AG09319 (cell line): Measurements from ENCODE around the gene NFIB.

Experiments
- DNase-seq: peaks from one replicate; pipeline ENCODE4 v3.0.0-alpha.2; 2010; ENCODE audit warnings: low read depth; ENCODE audit errors: extremely low read depth
- CTCF ChIP-seq: IDR thresholded peaks from 2 replicates; pipeline ENCODE4 v1.5.1; 2011; ENCODE audit warnings: low read depth, mild to moderate bottlenecking, inconsistent platforms, low read length, moderate library complexity

NFIB gene

GRCh38 chr9:14112226-14112625 lies 201.7 kb downstream of the NFIB start:
- TF ChIP-seq CTCF, result no peak
- DNase-seq, result no peak

DNA sequence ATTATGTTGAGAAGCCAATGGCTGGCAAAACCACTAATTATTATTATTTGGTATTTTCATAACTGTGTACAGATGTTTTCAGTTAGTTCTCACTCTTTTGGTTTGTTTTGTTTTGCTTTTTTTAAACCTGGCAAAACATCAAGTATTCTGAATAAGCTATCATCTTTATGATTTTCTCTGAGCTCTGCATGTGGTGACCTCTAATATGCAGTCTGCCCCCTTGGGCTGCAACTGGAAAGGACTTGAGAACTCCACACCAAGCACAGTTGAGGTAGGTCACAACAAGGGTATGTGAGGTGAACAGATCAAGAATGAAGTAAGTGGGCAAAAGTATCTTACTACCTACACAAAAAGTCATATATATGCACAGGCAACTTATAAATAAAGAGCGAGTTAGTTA lies 202.2 kb downstream of the NFIB start:
- peak; percentile 5 for DNase-seq
- no peak; the same call in 1 of the 2 replicates for TF ChIP-seq CTCF

DNA sequence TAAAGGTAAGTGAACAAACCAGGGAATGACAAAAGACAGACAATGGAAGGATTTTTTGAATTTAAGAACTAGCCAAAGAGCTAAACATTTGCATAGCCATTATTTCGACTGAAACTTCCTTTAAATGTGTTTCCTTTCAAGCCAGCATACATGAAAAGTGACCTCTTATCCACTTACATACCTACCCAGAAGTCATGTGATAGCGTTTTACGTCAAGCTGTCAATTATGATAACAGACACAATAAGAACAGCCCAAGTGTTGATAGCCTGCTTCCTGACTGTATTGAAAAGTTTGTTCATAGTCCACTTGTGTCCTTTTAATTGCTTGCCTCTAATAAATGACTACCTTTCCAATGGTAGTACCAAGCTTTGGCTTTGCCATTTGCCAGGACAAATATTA lies 206.0 kb downstream of the NFIB start:
- no peak for DNase-seq
- TF ChIP-seq CTCF, result no peak

DNA sequence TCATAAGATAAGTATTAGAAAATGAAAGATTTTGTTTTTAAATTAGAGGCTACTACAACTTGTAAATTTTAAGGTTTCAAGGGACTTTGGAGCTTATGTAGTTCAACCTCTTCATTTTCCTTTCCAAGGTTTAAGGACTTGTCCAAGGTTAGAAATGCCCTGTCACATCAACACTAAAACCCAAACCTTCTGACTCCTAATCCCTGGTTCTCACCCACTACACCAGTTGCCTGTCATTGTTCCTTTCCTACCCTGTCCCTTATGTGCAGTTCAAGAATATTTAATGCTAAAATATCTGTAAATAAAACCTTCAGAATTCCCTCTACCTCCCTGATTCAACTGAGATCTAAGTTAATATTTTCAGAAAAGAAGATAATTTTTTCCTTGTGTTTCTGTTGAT lies 206.4 kb downstream of the NFIB start:
- DNase-seq, result no peak

GRCh38 chr9:14106699-14107098 lies 207.2 kb downstream of the NFIB start:
- no peak for DNase-seq
- no peak for TF ChIP-seq CTCF

More for the DNA sequence above, 206.4 kb downstream of the NFIB start:
- TF ChIP-seq CTCF, result no peak

DNA sequence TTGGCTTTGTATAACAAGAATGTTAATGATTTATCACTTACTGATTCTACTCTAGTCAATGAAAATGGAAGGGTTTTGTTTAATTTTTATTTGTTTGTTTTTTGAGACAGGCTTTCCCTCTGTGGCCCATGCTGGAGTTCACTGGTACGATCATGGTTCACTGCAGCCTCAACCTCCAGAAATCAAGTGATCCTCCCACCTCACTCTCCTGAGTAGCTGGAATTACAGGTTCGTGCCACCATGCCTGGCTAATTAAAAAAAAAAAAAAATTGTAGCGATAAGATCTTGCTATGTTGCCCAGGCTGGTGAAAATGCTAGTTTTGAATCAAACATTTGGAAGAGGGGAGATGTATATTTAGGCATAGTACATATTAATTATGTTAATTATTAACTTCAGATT lies 209.4 kb downstream of the NFIB start:
- DNase-seq, result no peak
- no peak for TF ChIP-seq CTCF

GRCh38 chr9:14103115-14103514 lies 210.8 kb downstream of the NFIB start:
- no peak for TF ChIP-seq CTCF
- DNase-seq, result no peak
